HG03135 (cell line): ENCODE measurements around the gene DOK4.

ENCODE experiments used
- ATAC-seq: cut with Tn5 transposase; IDR thresholded peaks from one replicate; pipeline ENCODE4 v1.9.1; 2021; ENCODE audit warnings: mild to moderate bottlenecking, moderate library complexity; ENCODE audit not compliant: unreplicated experiment

DOK4 gene

DNA sequence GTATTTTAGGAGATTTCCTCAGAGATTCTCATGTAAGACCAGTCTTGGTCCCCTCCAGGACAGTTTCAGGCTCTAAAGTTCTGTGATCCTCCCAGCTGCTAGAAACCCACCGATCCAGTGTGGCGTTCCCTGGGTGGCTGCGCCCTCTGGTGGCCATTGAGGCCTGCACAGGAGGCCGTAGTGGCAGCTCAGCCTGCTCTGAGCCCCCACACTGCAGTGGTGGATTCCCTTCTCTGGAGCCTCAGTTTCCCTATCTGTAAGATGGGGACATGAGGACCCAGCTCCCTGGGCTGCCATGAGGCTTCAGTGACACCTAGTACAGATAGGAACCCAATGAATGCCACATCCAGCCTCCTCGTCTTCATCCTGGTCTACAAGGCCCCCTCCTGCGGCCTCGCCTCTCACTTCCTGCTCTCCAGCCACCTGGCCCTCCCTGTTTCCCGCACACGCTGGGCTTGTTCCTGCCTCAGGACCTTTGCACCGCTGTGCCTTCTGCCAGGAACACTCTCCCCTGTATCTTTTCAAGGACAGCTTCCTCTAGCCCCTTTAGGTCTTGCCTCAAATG, 33.6 kb upstream of the DOK4 start:
- no peak for ATAC-seq

DNA sequence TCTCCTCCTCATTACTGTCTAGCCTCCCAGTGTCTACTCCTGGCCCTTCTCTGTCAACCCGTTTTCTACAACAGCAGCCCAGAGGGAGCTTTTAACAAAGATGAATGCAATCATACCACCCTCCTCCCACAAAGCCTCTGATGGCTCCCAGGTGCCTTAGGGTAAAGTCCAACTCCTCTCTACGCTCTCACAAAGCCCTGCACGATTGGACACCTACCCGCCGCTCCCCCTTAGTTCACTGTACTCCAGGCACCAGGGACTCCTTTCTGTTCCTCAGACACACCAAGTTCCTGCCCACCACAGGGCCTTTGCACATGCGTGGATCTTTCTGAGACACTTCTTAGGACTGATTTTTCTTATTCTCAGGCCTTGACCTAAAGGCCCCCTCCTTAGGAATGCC, 32.6 kb upstream of the DOK4 start:
- no peak for ATAC-seq

GRCh38 chr16:57518520-57518919, 32.2 kb upstream of the DOK4 start:
- ATAC-seq: no peak

DNA sequence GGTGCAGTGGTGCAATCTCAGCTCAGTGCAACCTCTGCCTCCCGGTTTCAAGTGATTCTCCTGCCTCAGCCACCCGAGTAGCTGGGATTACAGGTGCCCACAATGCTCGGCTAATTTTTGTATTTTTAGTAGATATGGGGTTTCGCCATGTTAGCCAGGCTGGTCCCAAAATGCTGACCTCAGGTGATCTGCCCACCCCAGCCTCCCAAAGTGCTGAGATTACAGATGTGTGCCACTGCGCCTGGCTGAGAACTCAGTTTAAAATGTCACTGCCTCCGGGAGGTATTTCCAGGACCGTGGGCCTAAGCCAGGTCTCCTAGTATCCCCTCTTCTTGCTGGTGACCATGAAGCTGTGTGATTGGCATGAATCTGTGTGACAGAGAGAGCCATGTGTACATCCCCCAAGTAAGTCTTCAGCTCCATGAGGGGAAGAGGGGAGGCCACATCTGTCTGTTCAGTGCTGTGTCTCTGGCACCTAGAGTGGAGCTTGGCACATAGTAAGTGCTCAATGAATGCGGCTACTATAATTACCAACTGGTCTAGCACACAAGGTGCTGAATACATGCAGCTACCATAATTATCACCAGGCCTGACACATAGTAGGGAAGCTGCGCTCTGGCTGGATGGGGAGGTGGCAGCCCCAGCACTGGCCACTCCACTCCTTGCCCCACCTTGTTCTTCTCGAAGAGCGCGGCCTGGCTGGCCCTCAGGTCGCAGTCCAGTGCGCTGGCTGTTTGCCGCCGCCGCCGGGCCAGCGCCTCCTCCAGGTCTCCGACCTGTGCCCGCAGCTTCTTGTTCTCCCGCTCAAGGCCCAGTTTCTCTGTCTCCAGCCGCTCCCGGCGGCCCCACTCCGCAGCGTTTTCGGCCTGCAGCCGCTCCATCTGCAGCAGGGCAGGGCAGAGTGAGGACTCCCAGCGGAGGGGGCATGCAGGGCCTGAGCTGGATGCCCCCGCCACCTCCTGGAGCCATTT, 31.4 kb upstream of the DOK4 start:
- ATAC-seq: no peak

DNA sequence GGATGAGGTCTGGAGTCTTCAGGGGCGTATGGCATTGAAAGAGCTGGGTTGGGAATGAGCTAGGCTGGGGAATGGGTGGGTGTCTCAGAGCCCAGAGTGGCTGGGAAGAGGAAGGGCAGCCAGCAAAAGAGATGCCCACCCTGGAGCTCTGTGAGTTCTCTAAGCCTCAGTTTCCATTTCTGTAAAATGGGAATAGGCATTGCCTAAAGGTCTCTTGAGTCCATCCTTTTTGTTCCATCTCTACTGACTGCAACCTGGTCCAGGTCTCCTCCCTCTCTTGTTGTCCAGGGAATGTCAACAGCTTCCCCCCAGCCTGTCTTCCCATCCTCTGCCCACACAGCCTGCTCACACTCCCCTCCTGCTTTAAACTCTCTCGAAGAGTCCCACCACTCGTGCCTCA, 30.5 kb upstream of the DOK4 start:
- no peak for ATAC-seq

DNA sequence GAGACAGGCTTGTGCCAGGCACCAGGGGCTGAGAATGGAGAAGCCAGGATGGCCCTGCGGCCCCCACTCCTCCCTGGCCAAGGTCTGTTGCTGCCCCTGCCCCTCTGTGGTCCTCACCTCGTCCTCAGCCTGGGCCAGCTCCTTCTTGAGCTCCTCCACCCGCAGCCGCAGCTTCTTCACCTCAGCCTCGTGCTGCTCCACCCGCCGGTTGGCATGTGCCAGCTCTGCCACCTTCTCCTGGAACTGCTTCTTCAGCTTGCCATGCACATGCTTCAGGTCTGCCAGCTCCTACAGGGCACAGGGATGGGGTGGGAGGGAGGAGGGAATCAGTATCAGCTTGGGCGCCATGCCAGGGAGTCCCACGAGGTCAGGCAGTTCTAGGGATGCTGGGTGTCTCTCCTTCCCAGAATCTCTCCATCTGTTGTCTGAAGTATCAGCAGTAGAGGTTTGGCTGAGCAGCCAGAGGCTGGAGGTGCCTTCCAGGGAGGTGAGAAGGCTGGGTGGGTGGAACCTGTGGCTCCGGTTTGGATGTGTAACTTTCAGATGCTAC, 30.0 kb upstream of the DOK4 start:
- no peak for ATAC-seq

DNA sequence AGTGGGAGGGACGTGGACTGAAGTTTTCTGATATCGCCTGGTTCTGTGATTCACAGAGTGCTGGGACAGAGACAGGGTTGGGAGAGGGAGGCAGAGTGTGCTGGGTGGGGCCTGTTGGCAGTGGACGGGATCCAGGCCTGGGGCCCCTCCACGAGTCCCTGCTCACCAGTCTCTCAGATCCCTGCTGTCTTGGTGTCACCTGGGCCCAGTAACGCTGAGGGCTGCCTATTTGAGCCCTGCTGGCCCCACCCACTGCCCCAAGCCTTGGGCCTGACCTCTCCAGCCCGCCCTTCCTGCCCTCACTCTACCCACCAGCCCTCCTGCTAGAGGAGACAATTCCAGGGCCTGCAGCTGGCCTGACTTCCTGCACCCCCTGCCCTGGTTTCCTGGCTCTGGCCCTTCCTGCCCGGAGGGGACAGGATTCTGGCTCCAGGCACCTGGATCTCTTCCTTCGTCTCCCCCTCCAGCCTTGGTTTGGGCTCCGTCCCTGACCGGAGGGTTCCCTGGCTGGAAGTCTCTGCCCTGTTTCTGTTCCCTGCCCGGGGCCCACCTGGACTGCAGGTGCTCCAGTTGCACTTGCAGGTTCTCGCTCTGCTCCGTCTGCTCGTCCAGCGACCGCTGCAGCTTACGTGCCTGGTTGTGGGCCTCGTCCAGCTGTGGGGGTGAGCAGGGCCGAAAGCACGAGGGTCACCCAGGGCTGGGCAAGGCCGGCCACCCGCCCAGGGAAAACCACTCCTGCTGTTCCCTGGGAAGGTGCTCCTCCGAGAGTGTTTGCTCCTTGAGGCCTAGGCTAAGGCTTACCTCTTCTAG, 28.7 kb upstream of the DOK4 start:
- ATAC-seq: no peak

GRCh38 chr16:57514371-57514770, 28.1 kb upstream of the DOK4 start:
- no peak for ATAC-seq

DNA sequence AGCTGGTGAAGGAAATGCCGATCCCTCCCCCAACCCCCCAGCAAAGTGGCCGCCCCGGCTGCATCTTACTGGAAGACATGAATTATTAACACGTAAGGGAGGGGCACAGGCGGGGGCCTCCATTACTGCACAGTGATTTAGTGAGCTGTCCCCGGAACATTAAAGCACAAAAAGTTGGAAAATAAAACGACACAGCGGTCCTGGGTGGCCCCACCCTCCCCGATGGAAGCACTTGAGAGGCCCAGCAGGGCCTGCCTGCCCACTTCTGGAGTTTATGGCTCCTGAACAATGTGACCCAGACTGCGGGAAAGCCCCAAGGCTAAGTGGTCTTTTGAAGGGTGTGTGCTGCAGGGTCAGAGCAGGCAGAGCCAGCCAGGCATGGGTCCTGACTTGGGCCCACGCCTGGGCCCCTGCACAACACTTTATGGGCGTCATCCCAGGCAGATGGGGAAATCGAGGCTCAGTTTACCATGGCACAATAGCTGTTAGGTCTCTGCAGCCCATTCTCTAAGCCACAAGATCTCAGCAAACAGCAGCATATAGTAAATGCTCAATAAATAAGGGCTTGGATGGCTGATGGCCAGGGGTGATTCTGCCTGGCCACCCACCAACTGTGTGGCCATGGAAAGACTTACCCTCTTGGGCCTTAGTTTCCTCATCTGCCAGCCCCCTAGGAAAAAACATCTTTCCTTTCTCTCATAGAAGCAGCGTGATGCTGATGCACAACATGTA, 27.2 kb upstream of the DOK4 start:
- no peak for ATAC-seq

- no peak for ATAC-seq
Measured at GRCh38 chr16:57512296-57513001, 26.2 kb upstream of the DOK4 start.

DNA sequence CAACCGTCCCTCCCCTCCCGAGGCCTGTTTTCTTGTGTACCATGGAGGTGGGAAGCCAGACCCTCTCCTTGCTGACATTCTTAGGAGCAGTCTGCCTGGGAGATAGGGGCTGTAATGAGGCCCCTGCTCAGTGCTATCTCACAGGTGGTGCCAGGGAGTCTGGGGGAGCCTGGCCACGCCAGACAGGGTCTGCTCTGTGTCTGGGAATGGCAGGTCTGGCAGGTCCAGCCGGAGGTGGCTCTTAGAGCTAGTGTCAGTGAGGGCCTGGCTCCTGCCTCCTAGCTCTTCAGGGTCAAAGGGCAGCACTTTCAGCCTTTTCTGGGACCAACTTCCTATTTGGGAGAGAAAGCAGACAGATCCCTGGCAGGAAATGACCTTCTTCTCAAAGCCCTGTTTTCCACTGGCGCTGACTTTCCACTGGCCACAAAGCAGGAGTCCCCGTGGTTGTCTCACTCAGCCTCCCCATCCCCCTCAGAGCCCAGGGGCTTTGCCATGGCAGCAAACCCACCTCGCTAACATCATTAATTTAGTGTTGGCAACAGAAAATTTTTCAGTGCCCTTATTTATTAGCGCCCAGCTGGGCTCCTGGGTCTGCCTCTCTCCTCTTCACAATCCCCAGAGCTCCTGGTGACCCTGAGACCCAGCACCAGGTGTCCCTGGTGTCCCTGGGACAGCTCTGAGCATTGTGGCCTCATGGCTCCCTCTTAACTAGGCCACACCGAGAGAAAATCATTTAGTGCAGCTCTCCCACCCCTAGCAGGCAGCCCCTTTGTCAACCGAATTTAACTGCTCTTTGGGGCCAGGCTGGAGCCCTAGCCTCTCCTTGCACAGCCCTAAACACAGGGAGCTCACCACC, 24.0 kb upstream of the DOK4 start:
- no peak for ATAC-seq

- ATAC-seq: no peak
Measured at GRCh38 chr16:57509231-57509923, 23.1 kb upstream of the DOK4 start.

- no peak for ATAC-seq
Measured at GRCh38 chr16:57508035-57508425, 21.7 kb upstream of the DOK4 start.

GRCh38 chr16:57507136-57508034, 21.1 kb upstream of the DOK4 start:
- ATAC-seq: no peak

- no peak for ATAC-seq
Measured at GRCh38 chr16:57505169-57505568, 18.9 kb upstream of the DOK4 start.

DNA sequence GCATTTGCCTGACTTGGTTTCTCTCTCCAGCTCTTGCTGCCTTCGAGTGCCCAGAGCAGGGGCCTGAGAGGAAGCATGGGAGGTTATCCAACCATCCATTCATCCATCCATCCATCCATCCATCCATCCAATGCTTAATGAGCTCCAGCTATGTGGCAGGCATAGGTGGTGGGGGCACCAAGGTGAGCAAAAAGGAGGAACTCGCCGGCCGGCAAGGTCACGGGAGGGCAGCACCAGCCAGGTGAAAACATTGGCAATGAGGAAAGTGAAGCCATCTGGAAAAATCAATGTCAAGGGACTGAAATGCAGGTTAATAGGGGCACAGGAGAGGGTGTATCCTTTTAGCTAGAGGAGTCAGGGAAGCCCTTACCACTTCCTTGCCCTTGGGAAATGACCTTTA, 18.2 kb upstream of the DOK4 start:
- ATAC-seq: no peak

DNA sequence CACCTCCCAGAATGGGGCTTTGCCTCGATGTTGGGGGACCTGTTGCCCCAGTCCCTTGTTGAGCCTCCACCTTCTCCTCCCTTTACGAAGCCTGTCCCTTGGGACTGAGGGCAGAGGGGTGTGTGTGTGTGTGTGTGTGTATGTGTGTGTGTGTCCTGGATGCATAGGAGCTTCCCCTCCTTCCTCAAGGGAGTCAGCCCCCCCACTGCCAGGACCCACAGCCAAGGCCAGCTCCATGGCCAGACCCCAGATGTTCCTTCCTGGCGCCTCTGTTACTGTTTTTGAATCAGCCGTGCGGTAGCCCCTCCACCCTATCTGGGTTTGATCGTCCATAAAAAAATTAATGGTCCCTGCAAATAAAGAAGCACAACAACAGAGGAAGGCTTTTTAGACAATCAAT, 17.7 kb upstream of the DOK4 start:
- ATAC-seq: no peak

DNA sequence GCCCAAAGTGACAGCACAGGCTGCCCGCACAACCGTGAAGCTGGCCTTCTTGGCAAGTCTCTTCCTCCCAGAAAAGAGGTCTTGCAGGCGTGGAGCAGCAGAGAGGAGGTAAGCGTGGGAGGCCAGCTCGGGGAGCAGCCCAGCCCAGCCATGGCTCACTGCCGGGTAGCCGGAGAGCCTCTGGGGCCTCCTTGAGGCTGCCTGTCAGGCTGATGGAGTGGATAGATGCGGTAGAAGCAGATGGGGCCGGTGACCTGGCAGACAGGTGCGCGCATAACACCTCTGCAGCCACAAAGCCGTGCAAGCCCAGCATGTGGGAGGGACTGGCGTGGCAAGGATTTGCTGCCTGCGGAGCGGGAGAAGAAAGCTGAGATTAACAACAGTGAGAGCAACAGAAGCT, 17.1 kb upstream of the DOK4 start:
- no peak for ATAC-seq
